OCI-LY1 (cell line): ENCODE data around the gene TAS2R43.

Experiments used
- H2AFZ ChIP-seq: fragments of 200-600 bp; sonication (generic), shearing (Covaris generic); 2 replicates; pipeline ENCODE4 v1.6.0; 2014; ENCODE audit warnings: antibody characterized with exemption, mild to moderate bottlenecking, low read length
- H3F3A ChIP-seq: fragments of 200-600 bp; sonication (generic), shearing (Covaris generic); 2 replicates; pipeline ENCODE4 v1.6.0; 2014; ENCODE audit warnings: mild to moderate bottlenecking, antibody characterized with exemption, low read length, moderate library complexity; ENCODE audit not compliant: insufficient read depth
- H3K27ac ChIP-seq: fragments of 200-600 bp; sonication (generic); 2 replicates; pipeline ENCODE4 v1.5.1; 2014; ENCODE audit warnings: low read length, mixed run types, mild to moderate bottlenecking, low read depth; ENCODE audit not compliant: poor library complexity, severe bottlenecking
- H3K27me3 ChIP-seq: fragments of 200-600 bp; sonication (generic); 2 replicates; pipeline ENCODE4 v1.6.0; 2014; ENCODE audit warnings: antibody characterized with exemption, mild to moderate bottlenecking, low read length, moderate library complexity; ENCODE audit not compliant: insufficient read depth
- H3K36me3 ChIP-seq: fragments of 200-600 bp; sonication (generic); 2 replicates; pipeline ENCODE4 v1.6.1; 2014; ENCODE audit warnings: mild to moderate bottlenecking, antibody characterized with exemption, low read length, moderate library complexity, mixed read lengths; ENCODE audit not compliant: insufficient read depth
- H3K4me1 ChIP-seq: fragments of 200-600 bp; sonication (generic); 2 replicates; pipeline ENCODE4 v1.5.1; 2014; ENCODE audit warnings: mild to moderate bottlenecking, low read length, moderate library complexity; ENCODE audit not compliant: insufficient read depth, severe bottlenecking
- H3K4me2 ChIP-seq: fragments of 200-600 bp; sonication (generic), shearing (Covaris generic); 2 replicates; pipeline ENCODE4 v1.6.1; 2014; ENCODE audit warnings: low read length
- H3K4me3 ChIP-seq: fragments of 200-600 bp; sonication (generic); 2 replicates; pipeline ENCODE4 v1.5.1; 2014; ENCODE audit warnings: low read length, low read depth, mild to moderate bottlenecking, mixed read lengths; ENCODE audit not compliant: poor library complexity, severe bottlenecking
- H3K79me2 ChIP-seq: fragments of 200-600 bp; shearing (Covaris generic); 2 replicates; pipeline ENCODE4 v1.6.1; 2016; ENCODE audit warnings: mixed run types, low read length, mixed read lengths; ENCODE audit not compliant: insufficient read depth
- H3K9ac ChIP-seq: fragments of 200-600 bp; sonication (generic), shearing (Covaris generic); 2 replicates; pipeline ENCODE4 v1.6.1; 2014; ENCODE audit warnings: mild to moderate bottlenecking, low read length, mixed read lengths
- H3K9me2 ChIP-seq: fragments of 200-600 bp; sonication (generic), shearing (Covaris generic); 2 replicates; pipeline ENCODE4 v1.6.1; 2014; ENCODE audit warnings: low read depth, mild to moderate bottlenecking, low read length, mixed read lengths
- H3K9me3 ChIP-seq: fragments of 200-600 bp; shearing (Covaris generic); 2 replicates; pipeline ENCODE4 v1.6.1; 2014; ENCODE audit warnings: low read length, mixed read lengths
- H4K20me1 ChIP-seq: fragments of 200-600 bp; sonication (generic), shearing (Covaris generic); 2 replicates; pipeline ENCODE4 v1.6.0; 2016; ENCODE audit warnings: mild to moderate bottlenecking, low read length; ENCODE audit not compliant: insufficient read depth
- EZH2 ChIP-seq: fragments of 200-600 bp; sonication (generic), shearing (Covaris generic); IDR thresholded peaks from 2 replicates; pipeline ENCODE4 v1.8.0; 2017; ENCODE audit warnings: borderline replicate concordance, mixed run types, mild to moderate bottlenecking, antibody characterized with exemption, low read length, moderate library complexity, mixed read lengths
- TF ChIP-seq, protein P1 (sequence below): fragments of 200-600 bp; sonication (generic), shearing (Covaris generic); IDR thresholded peaks from 2 replicates; pipeline ENCODE4 v1.5.1; 2017; ENCODE audit warnings: mild to moderate bottlenecking, antibody characterized with exemption, low read length, moderate library complexity, mixed read lengths

The TAS2R43 gene

DNA sequence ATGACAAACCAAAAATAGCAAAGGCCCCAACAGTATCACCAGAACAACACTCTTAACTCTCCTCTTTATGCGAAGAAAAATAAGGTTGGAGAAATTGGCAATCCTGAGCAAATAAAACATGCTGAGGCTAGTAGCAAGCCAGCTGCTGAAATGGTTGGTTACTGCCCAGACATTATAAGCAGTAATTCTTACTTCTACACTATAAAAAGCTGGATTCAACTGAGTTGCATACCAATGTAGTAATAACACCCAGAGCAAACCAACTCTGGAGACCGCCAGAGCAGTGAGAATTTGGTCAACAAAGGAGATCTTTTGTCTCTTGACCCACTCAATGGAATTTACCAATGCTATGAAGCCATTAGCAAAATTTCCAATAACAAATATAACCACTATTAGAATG is 41.7 kb upstream of the TAS2R43 start:
- Histone ChIP-seq H3K27me3 (no peaks in the 10 kb centered on the region), H3K4me3 (no peak overlapping the region), H3K9me2 (no peaks in the 10 kb centered on the region), H3K27ac (no peak overlapping the region), H2AFZ (no peak overlapping the region), H3K4me1 (no peaks in the 10 kb centered on the region), H3K79me2 (peaks cover 5% of the 10 kb centered on the region; the same call in 1 of the 2 replicates), H3K36me3 (peaks cover 10% of the 10 kb centered on the region), H3K4me2 (no peak overlapping the region), H4K20me1 (no peaks in the 10 kb centered on the region), H3F3A (no peaks in the 10 kb centered on the region), H3K9ac (no peak overlapping the region), H3K9me3 (no peaks in the 10 kb centered on the region)
- TF ChIP-seq, protein P1, sequence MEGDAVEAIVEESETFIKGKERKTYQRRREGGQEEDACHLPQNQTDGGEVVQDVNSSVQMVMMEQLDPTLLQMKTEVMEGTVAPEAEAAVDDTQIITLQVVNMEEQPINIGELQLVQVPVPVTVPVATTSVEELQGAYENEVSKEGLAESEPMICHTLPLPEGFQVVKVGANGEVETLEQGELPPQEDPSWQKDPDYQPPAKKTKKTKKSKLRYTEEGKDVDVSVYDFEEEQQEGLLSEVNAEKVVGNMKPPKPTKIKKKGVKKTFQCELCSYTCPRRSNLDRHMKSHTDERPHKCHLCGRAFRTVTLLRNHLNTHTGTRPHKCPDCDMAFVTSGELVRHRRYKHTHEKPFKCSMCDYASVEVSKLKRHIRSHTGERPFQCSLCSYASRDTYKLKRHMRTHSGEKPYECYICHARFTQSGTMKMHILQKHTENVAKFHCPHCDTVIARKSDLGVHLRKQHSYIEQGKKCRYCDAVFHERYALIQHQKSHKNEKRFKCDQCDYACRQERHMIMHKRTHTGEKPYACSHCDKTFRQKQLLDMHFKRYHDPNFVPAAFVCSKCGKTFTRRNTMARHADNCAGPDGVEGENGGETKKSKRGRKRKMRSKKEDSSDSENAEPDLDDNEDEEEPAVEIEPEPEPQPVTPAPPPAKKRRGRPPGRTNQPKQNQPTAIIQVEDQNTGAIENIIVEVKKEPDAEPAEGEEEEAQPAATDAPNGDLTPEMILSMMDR: no peak
- TF ChIP-seq EZH2: no peak

DNA sequence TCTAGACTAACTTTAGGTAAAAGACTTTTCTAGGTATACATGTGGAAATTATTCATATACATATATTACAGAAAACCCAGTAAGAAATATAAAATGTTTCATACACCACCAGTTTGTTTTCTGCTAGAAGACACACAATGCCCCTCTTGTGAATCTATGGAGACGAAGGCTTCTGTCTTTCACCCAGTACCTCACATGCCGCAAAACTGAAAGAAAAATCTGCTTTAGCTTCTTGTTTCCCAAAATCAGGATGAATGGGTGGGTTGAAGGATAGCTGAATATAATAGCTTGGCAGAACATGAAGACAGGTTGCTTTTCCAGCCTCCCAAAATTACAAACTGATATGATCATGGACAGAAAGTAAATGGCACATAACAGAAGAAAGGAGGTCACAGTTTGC is 41.0 kb upstream of the TAS2R43 start:
- H3K79me2 ChIP-seq: peaks cover 5% of the 10 kb centered on the region; the same call in 1 of the 2 replicates

GRCh38 chr12:11130999-11131398 is 38.9 kb upstream of the TAS2R43 start:
- Histone ChIP-seq H3K79me2 (peaks cover 5% of the 10 kb centered on the region; the same call in 1 of the 2 replicates), H3K4me3 (no peak overlapping the region)
- no peak for TF ChIP-seq EZH2
- TF ChIP-seq, protein P1: no peak

More for the DNA sequence above, 41.0 kb upstream of the TAS2R43 start:
- Histone ChIP-seq H3F3A (no peaks in the 10 kb centered on the region), H3K4me2 (no peak overlapping the region), H3K9ac (no peak overlapping the region), H3K27me3 (no peaks in the 10 kb centered on the region), H3K9me2 (no peaks in the 10 kb centered on the region), H3K4me3 (no peak overlapping the region), H4K20me1 (no peaks in the 10 kb centered on the region), H3K9me3 (no peaks in the 10 kb centered on the region), H3K36me3 (peaks cover 10% of the 10 kb centered on the region), H3K27ac (no peak overlapping the region), H2AFZ (no peak overlapping the region), H3K4me1 (no peaks in the 10 kb centered on the region)
- TF ChIP-seq EZH2: no peak
- TF ChIP-seq, protein P1: no peak

More at GRCh38 chr12:11130999-11131398, 38.9 kb upstream of the TAS2R43 start:
- Histone ChIP-seq H3K9ac (no peak overlapping the region), H3K4me1 (no peaks in the 10 kb centered on the region), H3K27ac (no peak overlapping the region), H3K4me2 (no peak overlapping the region), H4K20me1 (no peaks in the 10 kb centered on the region), H3K27me3 (no peaks in the 10 kb centered on the region), H2AFZ (no peak overlapping the region), H3F3A (no peaks in the 10 kb centered on the region), H3K9me3 (no peaks in the 10 kb centered on the region), H3K9me2 (no peaks in the 10 kb centered on the region), H3K36me3 (peaks cover 10% of the 10 kb centered on the region)
